H1 (cell line): ENCODE results near the gene PRDM15. TPM values are rescaled to one million over a fixed set of nuclear protein-coding genes. Genes with fewer than 3 reads are reported as not detected.

ENCODE experiments used
- CHD1 ChIP-seq: IDR thresholded peaks from 2 replicates; pipeline ENCODE4 v1.6.1; 2012; ENCODE audit warnings: low read depth, low read length, improper control_type of control experiment
- JUND ChIP-seq: IDR thresholded peaks from 2 replicates; pipeline ENCODE4 v1.6.1; 2011; ENCODE audit warnings: mild to moderate bottlenecking, improper control_type of control experiment, low read length
- RXRA ChIP-seq: IDR thresholded peaks from 2 replicates; pipeline ENCODE4 v1.6.1; 2011; ENCODE audit warnings: low read depth, mild to moderate bottlenecking, low read length, moderate library complexity; ENCODE audit not compliant: insufficient read depth
- SP2 ChIP-seq: IDR thresholded peaks from 2 replicates; pipeline ENCODE4 v1.6.1; 2012; ENCODE audit warnings: mild to moderate bottlenecking, low read length, inconsistent platforms
- SRF ChIP-seq: IDR thresholded peaks from 2 replicates; pipeline ENCODE4 v1.6.1; 2011; ENCODE audit warnings: mild to moderate bottlenecking, low read depth, low read length, moderate library complexity
- polyA plus RNA-seq, 7 experiments: library from polyadenylated mRNA; depleted of rRNA in 3 of 7; stranded (reverse) in 5 of 7; unstranded in 2 of 7; fragments of >200 nt in 5 of 7; fragments of 200-250 nt in 2 of 7; gene quantifications; 1 replicate in 5 of 7; 2 replicates in 1 of 7; 4 replicates in 1 of 7; pipeline versions ENCODE4 v1.2.1 to v1.2.3, GENCODE V29; 2011 to 2013; ENCODE audit warnings: missing spikeins in 2 of 7, mixed read lengths in 2 of 7
- total RNA-seq: library from RNA; stranded (reverse); fragmentation: NEBNext Ultra II Directional; extraction: Animal tissue kit (Norgen Biotek cat#: 25700); gene quantifications from 2 replicates; pipeline ENCODE4 v1.2.1, GENCODE V29; 2021

PRDM15 gene
- total and polyA plus RNA-seq, 2 of the 8 experiments (the other 6 are each of a cell fraction or from before 2014, with no cell fraction given): 9.7 to 10.5 TPM

DNA sequence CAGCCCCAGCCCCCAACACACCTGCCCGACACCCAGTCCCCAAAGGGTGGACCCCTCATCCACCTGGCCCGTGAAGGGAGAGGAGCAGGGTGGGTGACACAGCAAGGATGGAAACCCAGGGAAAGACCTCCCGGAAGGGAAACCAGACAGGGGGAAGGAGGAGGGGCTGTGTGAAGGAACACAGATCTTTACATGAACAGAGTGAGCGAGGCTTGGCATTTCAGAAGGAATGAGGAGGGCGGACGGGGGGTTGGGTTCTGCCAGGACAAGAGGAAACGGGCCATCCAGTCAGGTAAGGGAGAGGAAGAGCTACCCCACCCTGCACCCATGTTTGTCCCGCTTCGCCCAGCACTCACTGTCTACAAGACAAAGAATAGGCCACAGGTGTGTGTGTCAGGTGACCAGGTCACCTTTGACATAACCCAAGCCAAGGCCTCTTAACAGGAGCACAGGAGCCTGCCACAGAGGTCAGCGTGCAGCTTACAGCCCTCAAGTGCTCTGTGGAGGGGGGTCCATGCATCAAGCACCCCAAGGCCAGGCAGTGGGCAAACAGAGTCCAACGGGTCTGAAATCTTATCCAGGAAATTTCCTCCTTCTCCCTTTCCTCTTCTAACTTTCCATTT lies 18.0 kb upstream of the PRDM15 start (continued):
- TF ChIP-seq SRF (no peak), RXRA (no peak), JUND (no peak), SP2 (no peak), CHD1 (no peak)
